ENCODE results near the gene FCRL3.

DNA sequence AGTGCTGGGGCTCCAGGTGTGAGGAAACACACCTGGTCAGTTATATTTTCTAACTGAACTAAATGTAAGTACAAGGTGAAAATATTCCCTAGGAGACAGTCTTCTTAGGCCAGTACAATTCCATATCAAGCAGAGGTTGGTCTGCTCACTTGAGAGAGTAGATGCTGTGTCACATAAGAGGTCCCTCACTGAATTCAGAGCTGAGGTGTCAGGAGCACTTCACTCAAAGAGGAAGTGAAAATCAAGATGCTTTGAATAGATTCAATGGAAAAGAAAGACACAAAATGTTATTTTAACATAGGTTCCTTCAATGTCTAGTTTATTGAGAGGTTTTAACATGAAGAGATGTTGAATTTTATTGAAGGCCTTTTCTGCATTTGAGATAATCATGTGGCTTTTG, 4.3 kb upstream of the FCRL3 start:
- TF ChIP-seq TAF1 (IDR thresholded peaks at IDR 0.05; ENCODE audit: borderline replicate concordance, insufficient read depth, low read length) (no peak), POLR2AphosphoS5 (IDR thresholded peaks at IDR 0.05; ENCODE audit: low read depth, low read length) (no peak), FOXP2 (optimal IDR thresholded peaks at IDR 0.05; ENCODE audit: borderline replicate concordance, extremely low read depth, extremely low read length, insufficient read depth) (no peak)
- TF ChIP-seq, protein P1, sequence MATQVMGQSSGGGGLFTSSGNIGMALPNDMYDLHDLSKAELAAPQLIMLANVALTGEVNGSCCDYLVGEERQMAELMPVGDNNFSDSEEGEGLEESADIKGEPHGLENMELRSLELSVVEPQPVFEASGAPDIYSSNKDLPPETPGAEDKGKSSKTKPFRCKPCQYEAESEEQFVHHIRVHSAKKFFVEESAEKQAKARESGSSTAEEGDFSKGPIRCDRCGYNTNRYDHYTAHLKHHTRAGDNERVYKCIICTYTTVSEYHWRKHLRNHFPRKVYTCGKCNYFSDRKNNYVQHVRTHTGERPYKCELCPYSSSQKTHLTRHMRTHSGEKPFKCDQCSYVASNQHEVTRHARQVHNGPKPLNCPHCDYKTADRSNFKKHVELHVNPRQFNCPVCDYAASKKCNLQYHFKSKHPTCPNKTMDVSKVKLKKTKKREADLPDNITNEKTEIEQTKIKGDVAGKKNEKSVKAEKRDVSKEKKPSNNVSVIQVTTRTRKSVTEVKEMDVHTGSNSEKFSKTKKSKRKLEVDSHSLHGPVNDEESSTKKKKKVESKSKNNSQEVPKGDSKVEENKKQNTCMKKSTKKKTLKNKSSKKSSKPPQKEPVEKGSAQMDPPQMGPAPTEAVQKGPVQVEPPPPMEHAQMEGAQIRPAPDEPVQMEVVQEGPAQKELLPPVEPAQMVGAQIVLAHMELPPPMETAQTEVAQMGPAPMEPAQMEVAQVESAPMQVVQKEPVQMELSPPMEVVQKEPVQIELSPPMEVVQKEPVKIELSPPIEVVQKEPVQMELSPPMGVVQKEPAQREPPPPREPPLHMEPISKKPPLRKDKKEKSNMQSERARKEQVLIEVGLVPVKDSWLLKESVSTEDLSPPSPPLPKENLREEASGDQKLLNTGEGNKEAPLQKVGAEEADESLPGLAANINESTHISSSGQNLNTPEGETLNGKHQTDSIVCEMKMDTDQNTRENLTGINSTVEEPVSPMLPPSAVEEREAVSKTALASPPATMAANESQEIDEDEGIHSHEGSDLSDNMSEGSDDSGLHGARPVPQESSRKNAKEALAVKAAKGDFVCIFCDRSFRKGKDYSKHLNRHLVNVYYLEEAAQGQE (IDR thresholded peaks at IDR 0.05; ENCODE audit: insufficient read depth in 1 of 2, low read depth in 2 of 2, low read length in 2 of 2): no peak

Data from PFSK-1 (cell line).